Measurements from ENCODE around the gene LAMA2.

GRCh38 chr6:129022011-129022553, 139.1 kb downstream of the LAMA2 start:
- TF ChIP-seq, protein P1, sequence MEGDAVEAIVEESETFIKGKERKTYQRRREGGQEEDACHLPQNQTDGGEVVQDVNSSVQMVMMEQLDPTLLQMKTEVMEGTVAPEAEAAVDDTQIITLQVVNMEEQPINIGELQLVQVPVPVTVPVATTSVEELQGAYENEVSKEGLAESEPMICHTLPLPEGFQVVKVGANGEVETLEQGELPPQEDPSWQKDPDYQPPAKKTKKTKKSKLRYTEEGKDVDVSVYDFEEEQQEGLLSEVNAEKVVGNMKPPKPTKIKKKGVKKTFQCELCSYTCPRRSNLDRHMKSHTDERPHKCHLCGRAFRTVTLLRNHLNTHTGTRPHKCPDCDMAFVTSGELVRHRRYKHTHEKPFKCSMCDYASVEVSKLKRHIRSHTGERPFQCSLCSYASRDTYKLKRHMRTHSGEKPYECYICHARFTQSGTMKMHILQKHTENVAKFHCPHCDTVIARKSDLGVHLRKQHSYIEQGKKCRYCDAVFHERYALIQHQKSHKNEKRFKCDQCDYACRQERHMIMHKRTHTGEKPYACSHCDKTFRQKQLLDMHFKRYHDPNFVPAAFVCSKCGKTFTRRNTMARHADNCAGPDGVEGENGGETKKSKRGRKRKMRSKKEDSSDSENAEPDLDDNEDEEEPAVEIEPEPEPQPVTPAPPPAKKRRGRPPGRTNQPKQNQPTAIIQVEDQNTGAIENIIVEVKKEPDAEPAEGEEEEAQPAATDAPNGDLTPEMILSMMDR (IDR thresholded peaks at IDR 0.05; ENCODE audit: extremely low read depth in 1 of 2, insufficient read depth in 1 of 2, low read depth in 1 of 2, low read length in 2 of 2): no peak
- TF ChIP-seq POLR2A (IDR thresholded peaks at IDR 0.05; ENCODE audit: low read depth, low read length) (no peak), FOS (IDR thresholded peaks at IDR 0.05; ENCODE audit: borderline replicate concordance, insufficient read depth, low read length) (no peak), POLR2AphosphoS5 (IDR thresholded peaks at IDR 0.05; ENCODE audit: insufficient read depth, low read depth, low read length) (no peak), EZH2 (IDR thresholded peaks at IDR 0.05; ENCODE audit: borderline replicate concordance, low read depth, low read length, severe bottlenecking) (no peak), GATA2 (IDR thresholded peaks at IDR 0.05; ENCODE audit: insufficient read depth, insufficient read length, low read depth, low read length) (no peak)

Data from endothelial cell of umbilical vein (primary cell).